T47D (cell line): Measurements from ENCODE around the gene WNT2.
"Not testable (repeated sequence)": the region's sequence is repeated elsewhere in the genome, so short reads cannot be mapped to it uniquely, and the experiment has no call there.

Experiments used
- DNase-seq, 2 experiments: peaks; one replicate each; pipeline versions ENCODE4 v3.0.0 to v3.0.0-alpha.2; 2011 to 2012; ENCODE audit warnings: low read depth in 1 of 2, low spot score in 1 of 2
- JUND ChIP-seq: IDR thresholded peaks from 2 replicates; pipeline ENCODE4 v1.6.1; 2012; ENCODE audit warnings: low read depth
- in situ Hi-C: cut with HindIII; loops from 2 replicates; pipeline ENCODE4 v1.10.0; 2016; ENCODE audit warnings: low sequenced_read_pairs, low pct_unique_long_range_greater_than_20kb

The WNT2 gene

DNA sequence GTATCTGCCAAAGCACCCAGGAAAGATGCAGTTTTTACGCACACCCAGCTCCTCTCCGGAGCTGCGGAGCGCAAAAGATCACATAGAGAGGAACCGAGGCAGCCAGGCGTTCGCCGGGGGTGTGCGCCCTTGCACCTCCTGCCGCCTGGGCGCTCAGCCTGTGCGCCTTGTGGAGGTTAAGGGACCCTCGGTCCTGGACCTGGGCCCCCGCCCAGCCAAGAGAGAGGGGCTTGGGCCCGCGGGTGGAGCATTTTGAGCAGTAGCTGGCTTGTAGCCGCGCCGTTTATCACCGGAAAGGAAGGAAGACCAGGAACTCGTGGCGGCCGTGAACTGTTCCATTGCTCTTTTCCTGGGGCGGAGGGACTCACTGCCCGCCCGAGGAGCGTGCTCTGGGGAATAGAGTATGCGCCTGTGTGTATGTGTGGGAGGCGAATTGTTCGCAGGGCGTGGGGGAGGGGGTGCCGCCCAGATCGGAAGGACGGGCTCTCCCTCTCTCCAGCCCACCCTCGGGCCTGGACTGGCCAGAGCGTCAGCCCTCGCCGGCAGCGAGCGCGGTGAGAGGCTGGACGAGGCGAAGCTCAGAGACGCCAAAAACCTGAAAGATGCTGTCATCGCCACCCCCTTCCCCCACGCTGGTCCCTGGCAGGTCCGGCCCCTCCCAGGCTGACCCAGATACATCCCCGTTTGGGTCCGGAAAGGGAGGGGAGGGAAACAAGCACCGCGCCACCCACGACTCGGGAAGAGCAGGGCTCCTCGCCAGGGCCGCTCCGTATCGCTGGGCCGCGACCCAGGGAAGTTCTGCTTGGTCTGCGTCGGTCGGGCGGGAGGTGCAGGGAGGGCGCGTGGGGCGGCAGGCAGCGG, 1.2 kb upstream of the WNT2 start:
- DNase-seq: no peak
- TF ChIP-seq JUND: no peak
- in situ Hi-C loops: no loop called here

DNA sequence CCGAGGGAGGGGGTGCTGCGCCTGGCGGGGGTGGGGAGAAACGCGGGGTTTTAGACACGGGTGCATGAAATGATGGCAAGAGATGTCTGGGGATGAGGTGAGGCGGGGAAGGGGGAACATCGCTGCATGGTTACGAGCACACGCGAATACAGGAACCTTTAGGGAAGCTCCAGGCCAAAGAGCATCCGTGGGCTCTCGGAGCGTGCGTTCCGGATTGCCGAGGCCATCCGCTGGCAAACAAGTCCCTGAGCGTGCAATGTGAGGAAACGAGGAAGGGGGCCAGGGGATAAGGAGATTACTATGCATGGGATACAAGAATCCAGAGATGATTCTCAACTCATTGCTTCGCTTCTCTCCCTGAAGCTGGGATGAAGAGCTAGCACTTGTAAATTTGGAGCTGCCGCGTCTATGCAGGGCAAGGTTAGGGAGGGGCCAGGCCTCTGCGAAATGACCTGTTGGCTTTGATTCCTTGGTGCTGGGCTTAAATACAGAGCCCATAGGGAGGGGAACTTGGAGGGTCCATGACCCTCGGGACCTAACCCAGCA, 520 bp upstream of the WNT2 start:
- no peak for TF ChIP-seq JUND
- no peak for DNase-seq
- in situ Hi-C loops: no loop called here

DNA sequence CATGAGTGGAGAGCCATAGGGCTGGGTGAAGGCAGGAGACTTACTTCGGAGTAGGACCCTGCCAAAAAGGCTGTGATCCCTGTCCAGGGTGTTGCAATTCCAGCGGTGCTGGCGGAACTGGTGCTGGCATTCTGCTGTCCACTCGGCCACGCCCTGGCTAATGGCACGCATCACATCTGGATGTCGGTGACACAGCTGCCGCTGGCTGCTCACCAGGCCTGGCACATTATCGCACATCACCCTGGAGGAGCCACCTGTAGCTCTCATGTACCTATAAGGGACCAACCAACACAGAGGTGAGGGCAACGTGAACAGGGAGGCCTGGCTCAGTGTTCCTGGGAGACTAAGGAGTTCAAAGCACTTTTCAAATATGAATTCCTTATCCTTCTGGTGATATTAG, 2.3 kb downstream of the WNT2 start:
- no peak for TF ChIP-seq JUND
- in situ Hi-C loops: no loop called here
- no peak for DNase-seq

DNA sequence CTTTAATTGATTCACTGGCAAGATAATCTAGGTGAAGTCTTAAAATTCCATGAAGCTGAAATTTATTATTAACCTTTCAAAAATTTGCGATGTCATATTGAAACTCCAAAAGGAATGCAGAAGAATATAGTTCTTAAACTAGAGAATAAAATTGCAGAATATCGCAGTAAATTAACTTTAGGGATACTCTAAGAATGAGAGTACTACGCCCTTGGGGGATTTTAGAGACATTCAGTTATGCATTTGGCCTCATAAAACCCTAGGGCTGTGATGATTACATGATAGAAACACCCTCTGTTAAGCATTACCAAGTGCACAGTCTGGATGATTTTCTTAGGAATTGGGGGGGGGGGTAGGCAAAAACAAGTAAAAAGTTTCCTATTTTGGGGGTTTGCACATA, 3.7 kb downstream of the WNT2 start:
- DNase-seq: no peak
- in situ Hi-C loops: no loop called here
- TF ChIP-seq JUND: no peak

DNA sequence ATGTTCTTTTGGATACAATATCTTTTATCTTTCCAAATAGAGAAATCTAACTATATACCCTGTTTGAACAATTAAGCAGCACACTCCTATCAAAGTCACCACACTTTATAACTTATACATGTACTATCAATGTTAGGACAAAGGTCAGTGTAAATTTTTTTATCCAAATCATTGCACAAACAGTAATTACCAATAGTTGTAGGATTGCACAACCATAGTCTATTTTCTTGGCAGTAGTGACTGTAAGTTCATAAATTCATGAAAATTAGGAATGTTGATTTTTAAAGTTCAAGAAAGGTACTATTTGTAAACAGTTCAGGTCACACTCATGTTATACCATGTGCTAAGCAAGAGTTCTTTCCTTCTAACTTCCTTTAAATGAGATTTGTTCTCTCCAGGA, 9.3 kb downstream of the WNT2 start:
- no peak for TF ChIP-seq JUND
- in situ Hi-C loops: no loop called here
- no peak for DNase-seq

DNA sequence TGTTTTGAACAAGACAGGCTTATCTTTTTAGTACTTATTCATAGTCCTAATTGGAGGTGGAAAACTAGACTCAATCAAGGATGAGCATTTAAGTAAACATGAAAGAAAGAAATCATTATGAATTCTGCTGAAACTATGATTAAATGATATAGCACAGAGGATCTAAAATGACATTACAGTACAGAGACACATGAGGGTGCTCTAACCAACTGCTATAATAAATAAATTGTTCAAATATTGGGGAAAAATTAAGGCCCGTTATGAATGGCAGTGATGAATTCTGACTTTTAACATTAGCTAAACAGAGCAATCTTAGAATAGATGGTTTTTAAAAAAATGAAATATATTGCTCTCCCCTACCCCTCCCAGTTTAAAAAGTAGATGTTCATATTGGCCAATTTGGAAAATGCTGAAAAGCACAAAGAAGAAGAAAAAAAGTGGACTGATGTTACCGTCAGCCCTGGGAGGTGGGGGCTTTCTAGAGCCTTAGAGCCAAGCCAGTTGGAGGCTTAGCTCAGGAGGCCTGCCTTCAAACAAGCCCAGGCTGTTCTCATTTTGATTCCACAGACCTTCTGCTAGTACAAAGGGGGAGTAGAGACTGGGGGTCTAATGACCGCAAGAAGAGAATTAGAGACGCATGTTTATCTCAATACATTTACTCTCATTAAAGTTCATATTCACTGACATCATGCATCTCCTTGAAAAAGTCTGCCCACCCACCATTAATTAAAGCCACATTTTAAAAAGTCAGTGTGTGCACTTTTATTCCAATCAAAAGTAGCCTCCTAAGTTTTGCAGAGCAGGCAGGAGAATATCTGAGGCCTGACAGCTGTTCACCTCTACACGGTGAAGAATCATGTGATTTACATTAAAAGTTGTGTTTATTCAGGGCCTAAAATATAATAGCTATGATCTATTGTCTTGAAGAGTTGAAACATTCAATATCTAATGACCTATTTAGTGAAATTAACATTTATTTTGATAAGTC, 10.0 kb downstream of the WNT2 start:
- no peak for TF ChIP-seq JUND
- DNase-seq: no peak
- in situ Hi-C loops: no loop called here

DNA sequence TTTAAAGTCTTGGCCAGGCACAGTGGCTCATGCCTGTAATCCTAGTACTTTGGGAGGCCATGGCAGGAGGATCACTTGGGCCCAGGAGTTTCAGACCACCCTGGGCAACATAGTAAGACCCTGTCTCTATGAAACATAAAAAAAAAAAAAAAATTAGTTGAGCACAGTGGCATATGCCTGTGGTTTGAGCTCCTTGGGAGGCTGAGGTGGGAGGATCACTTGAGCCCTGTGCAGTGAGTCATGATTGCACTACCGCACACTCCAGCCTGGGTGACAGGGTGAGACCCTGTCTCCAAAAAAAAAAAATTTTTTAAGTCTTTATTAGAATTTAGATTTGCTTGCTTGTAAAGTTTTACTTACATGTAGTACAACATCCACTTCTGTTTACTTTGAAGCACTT, 14.0 kb downstream of the WNT2 start:
- DNase-seq: no peak
- in situ Hi-C loops: no loop called here
- TF ChIP-seq JUND: no peak

DNA sequence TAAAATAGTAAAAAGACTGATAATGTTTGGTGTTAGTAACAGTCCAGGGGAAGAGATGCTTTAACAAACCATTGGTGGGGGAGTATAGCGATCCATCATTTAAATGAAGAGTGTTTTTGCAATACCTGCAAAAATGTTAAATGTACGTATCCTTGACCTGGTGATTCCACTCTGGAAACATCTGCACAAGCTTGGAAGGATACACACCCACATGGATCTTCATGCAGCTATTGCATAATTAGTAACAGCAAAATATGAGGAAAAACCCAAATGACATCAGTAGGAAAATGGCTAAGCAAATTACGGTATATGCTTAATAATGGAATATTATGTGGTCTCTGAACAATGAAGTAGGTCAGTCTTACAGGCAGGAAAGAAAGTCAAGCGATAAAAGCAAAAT, 20.5 kb downstream of the WNT2 start:
- DNase-seq: no peak
- in situ Hi-C loops: no loop called here
- no peak for TF ChIP-seq JUND

DNA sequence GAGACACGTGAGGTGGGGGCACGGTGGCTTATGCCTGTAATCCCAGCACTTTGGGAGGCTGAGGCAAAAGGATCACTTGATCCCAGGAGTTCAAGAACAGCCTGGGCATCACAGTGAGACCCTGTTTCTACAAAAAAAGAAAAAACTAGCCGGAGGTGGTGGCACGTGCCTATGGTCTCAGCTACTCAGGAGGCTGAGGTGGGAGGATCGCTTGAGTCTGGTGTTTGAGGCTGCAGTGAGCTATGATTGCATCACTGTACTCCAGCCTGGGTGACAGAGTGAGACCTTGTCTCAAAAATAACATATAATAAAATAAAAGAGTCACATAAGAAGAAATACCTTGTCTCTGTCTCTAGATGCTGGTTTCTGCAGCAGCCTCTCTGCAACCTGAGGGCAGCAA, 22.4 kb downstream of the WNT2 start:
- in situ Hi-C loops, DNase-seq: not testable (repeated sequence)

DNA sequence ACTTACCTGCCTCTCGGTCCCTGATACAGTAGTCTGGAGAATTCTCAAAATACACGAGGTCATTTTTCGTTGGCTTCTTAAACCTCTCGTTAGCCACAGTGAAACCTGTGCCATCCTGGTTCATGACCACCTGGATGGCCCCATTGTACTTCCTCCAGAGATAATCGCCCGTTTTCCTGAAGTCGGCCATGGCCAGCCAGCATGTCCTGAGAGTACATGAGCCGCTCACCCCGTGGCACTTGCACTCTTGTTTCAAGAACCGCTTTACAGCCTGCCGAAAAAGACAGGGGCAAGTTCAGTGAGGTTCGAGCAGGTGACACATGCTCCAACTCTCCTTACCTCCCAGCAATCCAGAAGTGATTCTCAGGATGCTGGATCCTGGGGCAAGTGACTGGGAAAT, 25.3 kb downstream of the WNT2 start:
- TF ChIP-seq JUND: no peak
- no peak for DNase-seq
- in situ Hi-C loops: no loop called here

DNA sequence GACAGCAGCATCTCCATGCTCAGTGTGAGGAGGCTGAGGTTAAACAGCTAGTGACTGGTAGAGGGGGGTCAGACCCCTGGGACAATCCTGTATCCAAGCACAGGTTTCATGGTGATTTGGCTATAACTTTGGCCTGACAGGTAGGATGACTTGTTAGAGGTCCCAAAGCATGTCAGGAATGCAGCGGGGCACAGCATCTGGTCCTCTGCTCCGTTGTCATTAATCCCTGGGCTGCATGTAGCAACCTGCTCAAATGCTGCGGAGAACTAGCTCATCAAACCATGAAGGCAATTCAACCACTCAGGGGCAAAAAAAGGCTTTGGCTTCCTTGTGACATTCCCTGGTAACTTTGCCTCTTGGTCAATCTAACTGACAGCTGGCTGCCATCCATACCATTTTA, 26.8 kb downstream of the WNT2 start:
- in situ Hi-C loops: no loop called here
- no peak for TF ChIP-seq JUND
- DNase-seq: no peak

DNA sequence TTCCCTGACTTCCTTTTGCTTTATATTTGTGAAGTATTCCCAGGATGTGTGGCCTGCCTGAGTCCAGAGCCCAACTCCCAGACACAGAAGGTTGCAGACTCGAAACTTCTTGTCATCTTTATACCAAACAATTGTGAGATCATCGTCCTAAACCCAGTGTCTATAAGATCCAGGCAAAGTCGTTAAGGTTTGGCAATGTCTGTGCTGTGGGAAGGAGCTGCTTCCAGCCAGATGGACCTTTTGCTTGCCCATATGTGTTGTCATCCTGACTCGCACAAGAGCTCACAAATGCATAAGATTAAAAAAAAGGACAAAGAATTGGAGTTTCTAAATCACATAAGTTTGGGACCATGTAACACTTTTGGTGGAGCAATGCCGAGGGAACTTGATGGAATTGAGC, 37.0 kb downstream of the WNT2 start:
- in situ Hi-C loops: no loop called here
- TF ChIP-seq JUND: no peak
- no peak for DNase-seq

DNA sequence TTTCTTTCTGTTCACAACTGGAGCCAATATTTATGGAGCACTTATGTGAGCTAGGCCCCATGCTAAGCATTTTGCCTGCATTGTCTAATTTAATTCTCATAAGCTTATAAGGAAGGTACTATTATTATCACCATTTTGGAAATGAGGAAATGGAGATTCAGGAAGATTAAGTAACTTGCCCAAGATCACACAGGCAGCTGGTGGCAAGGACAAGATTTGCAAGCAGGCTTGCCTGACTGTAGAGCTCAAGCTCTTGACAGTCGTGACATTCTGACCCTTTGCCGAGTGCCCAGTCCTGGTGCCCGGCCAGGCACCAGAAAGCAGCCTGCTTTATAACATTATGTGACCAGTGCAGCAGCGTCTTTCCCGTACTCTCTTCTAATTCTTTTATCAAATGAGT, 38.2 kb downstream of the WNT2 start:
- no peak for DNase-seq
- in situ Hi-C loops: no loop called here
- no peak for TF ChIP-seq JUND
